Measurements from ENCODE around the gene NKX1-2. TPM values are rescaled to one million over a fixed set of nuclear protein-coding genes. Genes with fewer than 3 reads are reported as not detected.

NKX1-2 gene
- polyA plus RNA-seq, 2 of the 4 experiments (the other 2 are of a cell fraction), result 0.08 to 0.16 TPM

GRCh38 chr10:124448696-124449169 is 1.1 kb downstream of the NKX1-2 start:
- H3K4me1 ChIP-seq, result peaks cover 14% of the 10 kb centered on the region
- no peaks in the 10 kb centered on the region for H3K9me3 ChIP-seq
- CTCF ChIA-PET, result no interaction called here
- ATAC-seq (peak in 1 of 2 experiments; percentile 36; a peak in 3 of 6 replicates), FAIRE-seq (no peak), DNase-seq (ENCODE audit: low read depth in 1 of 2, low spot score in 1 of 2) (no peak)
- TF ChIP-seq TP53 (CRISPR knock-in tag; IDR thresholded peaks at IDR 0.05) (no peak), REST (IDR thresholded peaks at IDR 0.05) (no peak), MYC (IDR thresholded peaks at IDR 0.05; ENCODE audit: borderline replicate concordance, low read length) (no peak), KDM5A (IDR thresholded peaks at IDR 0.05) (no peak), NPAS2 (CRISPR knock-in tag; IDR thresholded peaks at IDR 0.05; ENCODE audit: borderline replicate concordance) (no peak), POLR2A (IDR thresholded peaks at IDR 0.05; ENCODE audit: low read length) (no peak), EHMT2 (IDR thresholded peaks at IDR 0.05; ENCODE audit: low read depth) (no peak), HEYL (CRISPR knock-in tag; IDR thresholded peaks at IDR 0.05) (no peak), GATA3 (IDR thresholded peaks at IDR 0.05; ENCODE audit: borderline replicate concordance) (no peak), BHLHE40 (IDR thresholded peaks at IDR 0.05; ENCODE audit: low read depth, low read length) (no peak), HDAC2 (IDR thresholded peaks at IDR 0.05) (no peak), RARB (CRISPR knock-in tag; IDR thresholded peaks at IDR 0.05) (no peak), HMGXB4 (CRISPR knock-in tag; IDR thresholded peaks at IDR 0.05; ENCODE audit: borderline replicate concordance) (no peak), ZSCAN20 (CRISPR knock-in tag; IDR thresholded peaks at IDR 0.05) (no peak), CEBPB (IDR thresholded peaks at IDR 0.05) (no peak), NR3C1 (IDR thresholded peaks at IDR 0.05) (no peak), PHF8 (IDR thresholded peaks at IDR 0.05; ENCODE audit: borderline replicate concordance, low read depth) (no peak)
- 22% methylated on average over 21 of the region's 26 CpGs for WGBS (ENCODE audit: missing lambda C conversion rate)
- peak overlapping the region; percentile 50 for H3K4me3 ChIP-seq
- no peak overlapping the region for H3K27ac ChIP-seq
- POLR2A ChIA-PET, result interaction anchor here (1.1 kb wide), 1 partner anchor 30 kb away, joined by 3 read pairs; the partner anchor contains the start of gene OAT
- H3K4me2 ChIP-seq, result peak overlapping the region; percentile 98

DNA sequence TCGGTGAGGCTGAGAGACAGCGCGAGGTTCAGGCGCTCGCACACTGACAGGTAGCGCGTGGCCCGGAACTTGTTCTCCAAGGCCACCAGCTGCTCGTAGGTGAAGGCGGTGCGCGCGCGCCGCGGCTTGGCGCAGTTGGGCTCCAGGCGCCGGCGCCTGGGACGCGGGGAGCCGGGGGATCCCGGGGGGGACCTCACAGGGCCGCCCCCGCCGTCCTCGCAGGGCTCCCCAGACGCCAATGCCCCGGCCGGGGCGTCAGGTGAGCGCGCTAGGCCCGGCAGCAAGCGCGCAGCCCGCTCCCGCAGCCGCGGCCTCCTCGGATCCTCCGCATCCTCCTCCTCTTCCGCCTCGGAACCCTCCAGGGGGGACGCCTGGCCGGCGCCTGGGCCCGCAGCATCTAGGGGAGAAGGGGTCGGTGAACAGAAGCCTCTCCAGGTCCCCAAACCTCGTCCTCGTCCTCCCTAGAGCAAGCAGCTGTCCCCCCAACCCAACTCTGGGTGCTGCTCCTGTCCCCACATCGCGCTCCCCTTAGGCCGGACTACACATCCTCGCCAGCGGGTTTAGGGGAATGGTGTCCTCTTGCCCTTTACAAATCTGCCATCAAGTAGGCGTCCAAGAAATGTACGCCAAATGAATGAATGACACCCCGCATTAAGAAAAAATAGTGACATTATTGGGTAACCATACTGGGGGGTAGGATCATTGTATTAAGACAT is 1.9 kb downstream of the NKX1-2 start:
- ChIA-PET CTCF (no interaction called here), POLR2A (no interaction called here)
- DNase-seq (ENCODE audit: low read depth in 1 of 2, low spot score in 1 of 2) (no peak), FAIRE-seq (no peak), ATAC-seq (no peak)
- Histone ChIP-seq H3K4me1 (peaks cover 14% of the 10 kb centered on the region), H3K4me2 (peak overlapping the region; percentile 16; the same call in 1 of the 3 replicates), H3K4me3 (no peak overlapping the region), H3K27ac (no peak overlapping the region), H3K9me3 (no peaks in the 10 kb centered on the region)
- 73% methylated on average over 37 of the region's 60 CpGs for WGBS (ENCODE audit: missing lambda C conversion rate)
- no peak for TF ChIP-seq KDM1A (IDR thresholded peaks at IDR 0.05; ENCODE audit: low read depth)
- TF ChIP-seq, protein P1, sequence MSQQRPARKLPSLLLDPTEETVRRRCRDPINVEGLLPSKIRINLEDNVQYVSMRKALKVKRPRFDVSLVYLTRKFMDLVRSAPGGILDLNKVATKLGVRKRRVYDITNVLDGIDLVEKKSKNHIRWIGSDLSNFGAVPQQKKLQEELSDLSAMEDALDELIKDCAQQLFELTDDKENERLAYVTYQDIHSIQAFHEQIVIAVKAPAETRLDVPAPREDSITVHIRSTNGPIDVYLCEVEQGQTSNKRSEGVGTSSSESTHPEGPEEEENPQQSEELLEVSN (IDR thresholded peaks at IDR 0.05; ENCODE audit: borderline replicate concordance, low read depth), result no peak
- TF ChIP-seq, protein P2, sequence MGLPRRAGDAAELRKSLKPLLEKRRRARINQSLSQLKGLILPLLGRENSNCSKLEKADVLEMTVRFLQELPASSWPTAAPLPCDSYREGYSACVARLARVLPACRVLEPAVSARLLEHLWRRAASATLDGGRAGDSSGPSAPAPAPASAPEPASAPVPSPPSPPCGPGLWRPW (IDR thresholded peaks at IDR 0.05), result no peak
- TF ChIP-seq CHD2 (IDR thresholded peaks at IDR 0.05; ENCODE audit: low read length, partially characterized antibody), result no peak
- TF ChIP-seq ATOH8 (CRISPR knock-in tag; IDR thresholded peaks at IDR 0.05; ENCODE audit: low read depth), result no peak
- TF ChIP-seq ZC3H11A (IDR thresholded peaks at IDR 0.05), result no peak
- no peak for TF ChIP-seq HEYL (CRISPR knock-in tag; IDR thresholded peaks at IDR 0.05)
- TF ChIP-seq SREBF2 (IDR thresholded peaks at IDR 0.05), result no peak
- no peak for TF ChIP-seq USF2 (IDR thresholded peaks at IDR 0.05)
- TF ChIP-seq TFCP2L1 (CRISPR knock-in tag; IDR thresholded peaks at IDR 0.05), result no peak
- no peak for TF ChIP-seq RCOR1 (IDR thresholded peaks at IDR 0.05; ENCODE audit: low read depth, low read length)
- no peak for TF ChIP-seq CBX2 (IDR thresholded peaks at IDR 0.05; ENCODE audit: borderline replicate concordance, low read depth)
- no peak for TF ChIP-seq JUNB (IDR thresholded peaks at IDR 0.05)
